ENCODE results near the gene SSH3. TPM values are rescaled to one million over a fixed set of nuclear protein-coding genes. Genes with fewer than 3 reads are reported as not detected.

Gene SSH3
- total RNA-seq, 2 donors from 2014 or later: 16.2 to 30.6 TPM

- intact Hi-C loops (cut with DNase I): no loop called here
- TF ChIP-seq POLR2A (IDR thresholded peaks at IDR 0.05): no peak
- no peak for TF ChIP-seq CTCF (IDR thresholded peaks at IDR 0.05)
- Histone ChIP-seq H3K36me3 (replicated peaks in 1 of 2; ENCODE audit: insufficient read depth in 1 of 2, low read depth in 2 of 2) (peaks cover 0 to 2% of the 10 kb centered on the region in 2 donors), H3K4me1 (peaks cover 19% of the 10 kb centered on the region), H3K9me3 (no peaks in the 10 kb centered on the region), H3K27me3 (no peaks in the 10 kb centered on the region), H3K27ac (no peak overlapping the region), H3K4me3 (no peak overlapping the region)
- DNase-seq (no peak), ATAC-seq (no peak)
- 91 to 97% methylated on average over 5 to 7 of the region's 7 CpGs for WGBS, 2 donors
Observed at GRCh38 chr11:67298786-67299185, 4.5 kb upstream of the SSH3 start.

GRCh38 chr11:67299471-67300191, 3.7 kb upstream of the SSH3 start:
- peaks cover 26% of the 10 kb centered on the region for H3K4me1 ChIP-seq
- no peak for ATAC-seq
- no peak for TF ChIP-seq CTCF (IDR thresholded peaks at IDR 0.05)
- no peak for TF ChIP-seq POLR2A (IDR thresholded peaks at IDR 0.05)
- no peak overlapping the region for H3K4me3 ChIP-seq
- H3K36me3 ChIP-seq (replicated peaks in 1 of 2; ENCODE audit: insufficient read depth in 1 of 2, low read depth in 2 of 2): peaks cover 0 to 2% of the 10 kb centered on the region in 2 donors
- no peak overlapping the region for H3K27ac ChIP-seq
- WGBS, 2 donors: 85 to 90% methylated on average over 5 to 28 of the region's 29 CpGs
- intact Hi-C loops (cut with DNase I): no loop called here
- no peak for DNase-seq
- no peaks in the 10 kb centered on the region for H3K9me3 ChIP-seq
- no peaks in the 10 kb centered on the region for H3K27me3 ChIP-seq

GRCh38 chr11:67300256-67300755, 3.0 kb upstream of the SSH3 start:
- Histone ChIP-seq H3K9me3 (no peaks in the 10 kb centered on the region), H3K4me3 (no peak overlapping the region), H3K27me3 (no peaks in the 10 kb centered on the region), H3K4me1 (peaks cover 31% of the 10 kb centered on the region), H3K27ac (no peak overlapping the region), H3K36me3 (replicated peaks in 1 of 2; ENCODE audit: insufficient read depth in 1 of 2, low read depth in 2 of 2) (peaks cover 0 to 2% of the 10 kb centered on the region in 2 donors)
- DNase-seq (no peak), ATAC-seq (no peak)
- no peak for TF ChIP-seq POLR2A (IDR thresholded peaks at IDR 0.05)
- TF ChIP-seq CTCF (IDR thresholded peaks at IDR 0.05): no peak
- intact Hi-C loops (cut with DNase I): no loop called here
- 88 to 90% methylated on average over 9 to 13 of the region's 13 CpGs for WGBS, 2 donors

GRCh38 chr11:67300756-67301312, 2.5 kb upstream of the SSH3 start:
- ATAC-seq (no peak), DNase-seq (peak in 1 of 4 donors; percentile 14)
- H3K4me1 ChIP-seq: peaks cover 34% of the 10 kb centered on the region
- H3K9me3 ChIP-seq: no peaks in the 10 kb centered on the region
- WGBS, 2 donors: 92% methylated on average over 18 to 22 of the region's 22 CpGs
- intact Hi-C loops (cut with DNase I): no loop called here
- no peak overlapping the region for H3K4me3 ChIP-seq
- no peaks in the 10 kb centered on the region for H3K27me3 ChIP-seq
- no peak overlapping the region for H3K27ac ChIP-seq
- H3K36me3 ChIP-seq (replicated peaks in 1 of 2; ENCODE audit: insufficient read depth in 1 of 2, low read depth in 2 of 2): peaks cover 0 to 2% of the 10 kb centered on the region in 2 donors
- TF ChIP-seq CTCF (IDR thresholded peaks at IDR 0.05) (no peak), POLR2A (IDR thresholded peaks at IDR 0.05) (no peak)
